ENCODE data around the gene SH3RF3. TPM values are rescaled to one million over a fixed set of nuclear protein-coding genes. Genes with fewer than 3 reads are reported as not detected.
"Not testable (repeated sequence)": the region's sequence is repeated elsewhere in the genome, so short reads cannot be mapped to it uniquely, and the experiment has no call there.

The SH3RF3 gene
- total RNA-seq, 1 donor from 2014 or later: 7.5 TPM

GRCh38 chr2:109536556-109536955 lies 407.6 kb downstream of the SH3RF3 start:
- DNase-seq (ENCODE audit: low spot score): not testable (repeated sequence)

- peak; percentile 12 for DNase-seq (ENCODE audit: low spot score)
These were observed 408.7 kb downstream of the SH3RF3 start for GRCh38 chr2:109537565-109538222.

- DNase-seq (ENCODE audit: low spot score): no peak
These were observed 409.5 kb downstream of the SH3RF3 start for GRCh38 chr2:109538546-109538945.

- DNase-seq (ENCODE audit: low spot score): no peak
These were observed 413.4 kb downstream of the SH3RF3 start for GRCh38 chr2:109542384-109542783.

- DNase-seq (ENCODE audit: low spot score): peak; percentile 84
These were observed 417.1 kb downstream of the SH3RF3 start for GRCh38 chr2:109545828-109546713.

- no peak for DNase-seq (ENCODE audit: low spot score)
These were observed 418.3 kb downstream of the SH3RF3 start for GRCh38 chr2:109547280-109547679.

- DNase-seq (ENCODE audit: low spot score): no peak
These were observed 420.1 kb downstream of the SH3RF3 start for GRCh38 chr2:109549016-109549590.

Other genes starting within 250 kb of the SH3RF3 start
- gene EDAR, start 140.0 kb upstream of the SH3RF3 start, total RNA-seq (ENCODE audit: insufficient read depth, low replicate concordance): 1.2 TPM

Data from umbilical cord (tissue), 2 donors.